ENCODE data around the gene GJB4.

GRCh38 chr1:34785231-34785874, 25.8 kb downstream of the GJB4 start:
- no peak for TF ChIP-seq YY1 (IDR thresholded peaks at IDR 0.05)
- no peak for TF ChIP-seq CTCF (IDR thresholded peaks at IDR 0.05; ENCODE audit: low read depth, low read length, missing input control)
- TF ChIP-seq RAD21 (IDR thresholded peaks at IDR 0.05) = no peak
- no peak for TF ChIP-seq GABPA (IDR thresholded peaks at IDR 0.05 in 1 of 2, conservative IDR thresholded peaks at IDR 0.05 in 1 of 2)
